HL-60/S4 treated with phorbol 12-myristate 13-acetate at 8.2 ng/mL for 4 days and 3 days (cell line): ENCODE results near the gene BRCA2.

Experiments used
- in situ Hi-C: fragments of 300-500 bp; cut with MboI; formaldehyde crosslinking; loops from 2 replicates; pipeline ENCODE4 v1.15.0; 2022; ENCODE audit warnings: low sequenced_read_pairs

Gene BRCA2

GRCh38 chr13:32426990-32427851, 111.9 kb downstream of the BRCA2 start:
- in situ Hi-C loops: no loop called here

- in situ Hi-C loops: no loop called here
Observed at GRCh38 chr13:32427852-32428580, 112.7 kb downstream of the BRCA2 start, which contains the start of gene N4BP2L1. Gene N4BP2L1 (minus strand): TSS chr13:32428130. CDS start chr13:32428082, 48 bp downstream.

- in situ Hi-C loops: no loop called here
Observed at GRCh38 chr13:32428581-32429432, 113.5 kb downstream of the BRCA2 start.

GRCh38 chr13:32429433-32429909, 114.2 kb downstream of the BRCA2 start:
- in situ Hi-C loops: no loop called here

GRCh38 chr13:32430018-32430747, 114.9 kb downstream of the BRCA2 start:
- in situ Hi-C loops: no loop called here

- in situ Hi-C loops: no loop called here
Observed at GRCh38 chr13:32431361-32431760, 116.1 kb downstream of the BRCA2 start.

- in situ Hi-C loops: no loop called here
Observed at GRCh38 chr13:32432856-32433255, 117.5 kb downstream of the BRCA2 start.

- in situ Hi-C loops: no loop called here
Observed at GRCh38 chr13:32438871-32439270, 123.6 kb downstream of the BRCA2 start.

- in situ Hi-C loops: no loop called here
Observed at GRCh38 chr13:32443111-32443510, 127.8 kb downstream of the BRCA2 start.

- in situ Hi-C loops: no loop called here
Observed at GRCh38 chr13:32445461-32445860, 130.2 kb downstream of the BRCA2 start.

GRCh38 chr13:32446220-32446619, 130.9 kb downstream of the BRCA2 start:
- in situ Hi-C loops: no loop called here

- in situ Hi-C loops: no loop called here
Observed at GRCh38 chr13:32446773-32447465, 131.6 kb downstream of the BRCA2 start.

GRCh38 chr13:32447894-32448623, 132.8 kb downstream of the BRCA2 start:
- in situ Hi-C loops: no loop called here

- in situ Hi-C loops: no loop called here
Observed at GRCh38 chr13:32448972-32449371, 133.7 kb downstream of the BRCA2 start.
